Ovary (tissue), 3 donors: Measurements from ENCODE around the gene VAV2.

Source experiments
- CTCF ChIP-seq, 3 donors: fragments of 450-650 bp in 2 of 3; fragments of 200-600 bp in 1 of 3; IDR thresholded peaks; one replicate each; pipeline versions ENCODE4 v1.5.1 to v1.8.0; 2016 to 2022; ENCODE audit warnings: antibody characterized with exemption in 3 of 3, mild to moderate bottlenecking in 1 of 3
- POLR2A ChIP-seq: fragments of 450-650 bp; IDR thresholded peaks from one replicate; pipeline ENCODE4 v1.6.1; 2017; ENCODE audit warnings: antibody characterized with exemption, mild to moderate bottlenecking, moderate library complexity
- donor health status: DM: no; HTN: no; CAD: no.

GRCh38 chr9:133855371-133855770 lies 136.8 kb downstream of the VAV2 start:
- no peak for TF ChIP-seq CTCF (IDR thresholded peaks at IDR 0.05)
- TF ChIP-seq POLR2A = no peak
